NCI-H82 (cell line): Measurements from ENCODE around the gene ARMC5.
"Not testable (repeated sequence)": the region's sequence is repeated elsewhere in the genome, so short reads cannot be mapped to it uniquely, and the experiment has no call there.

Experiments used
- DNase-seq: peaks from one replicate; lab custom pipeline; 2025; lab: John Stamatoyannopoulos, UW

ARMC5 gene

DNA sequence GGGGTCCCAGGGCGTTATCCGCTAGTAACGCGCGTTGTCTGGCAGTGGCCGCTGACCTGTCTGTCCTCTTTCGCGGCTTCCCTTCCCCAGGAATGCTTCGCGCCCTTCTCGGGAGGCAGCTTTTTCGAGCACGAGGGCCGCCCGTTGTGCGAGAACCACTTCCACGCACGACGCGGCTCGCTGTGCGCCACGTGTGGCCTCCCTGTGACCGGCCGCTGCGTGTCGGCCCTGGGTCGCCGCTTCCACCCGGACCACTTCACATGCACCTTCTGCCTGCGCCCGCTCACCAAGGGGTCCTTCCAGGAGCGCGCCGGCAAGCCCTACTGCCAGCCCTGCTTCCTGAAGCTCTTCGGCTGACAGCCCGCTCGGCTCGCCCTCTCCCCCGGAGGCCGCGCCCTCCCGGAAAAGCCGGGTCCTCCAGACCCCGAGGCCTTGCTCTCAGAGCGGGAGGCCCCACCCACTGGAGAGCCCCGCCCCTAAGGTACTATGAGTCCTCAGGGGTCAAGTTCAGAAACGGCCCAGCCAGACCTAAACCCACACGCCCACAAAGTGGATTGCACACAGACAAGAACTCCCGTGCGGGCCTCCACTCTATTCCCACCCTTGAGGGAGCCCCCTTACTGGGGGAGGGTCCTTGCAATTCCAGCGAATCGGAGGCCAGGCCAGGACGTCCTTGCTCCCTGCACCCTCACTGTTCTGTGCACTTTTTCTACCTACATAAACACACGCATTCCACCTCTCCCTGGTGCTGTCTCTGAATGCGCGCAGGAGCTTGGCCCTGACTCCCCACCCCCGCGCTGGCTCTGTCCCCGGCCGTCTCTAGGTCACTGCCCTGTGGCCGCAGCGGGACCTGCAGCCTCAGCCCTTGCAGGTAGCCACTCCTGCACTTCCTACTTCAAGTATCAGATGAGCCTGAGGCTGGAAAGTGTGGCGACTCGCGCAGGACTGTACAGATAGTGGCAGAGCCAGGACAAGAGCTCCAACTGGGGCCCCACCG is 18.2 kb downstream of the ARMC5 start:
- DNase-seq, result no peak

DNA sequence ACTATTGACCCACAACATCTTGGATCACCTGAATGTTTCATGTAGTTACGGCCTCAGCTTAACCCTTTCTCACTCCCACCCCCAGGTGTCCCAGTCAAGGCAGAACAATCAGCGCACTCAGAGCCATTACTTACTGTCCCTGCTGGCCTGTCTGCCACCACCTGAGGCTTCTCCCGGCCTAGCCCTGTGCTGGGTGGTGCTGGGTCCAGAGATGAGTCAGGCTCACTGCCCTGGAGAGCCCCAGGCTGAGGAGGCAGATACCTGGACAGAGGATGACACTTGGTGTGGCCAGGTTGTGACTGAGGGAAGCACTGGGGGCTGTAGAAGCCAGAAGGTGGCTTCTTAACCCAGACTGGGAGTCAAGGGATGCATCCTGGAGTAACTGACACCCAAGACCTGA is 19.7 kb downstream of the ARMC5 start:
- no peak for DNase-seq

DNA sequence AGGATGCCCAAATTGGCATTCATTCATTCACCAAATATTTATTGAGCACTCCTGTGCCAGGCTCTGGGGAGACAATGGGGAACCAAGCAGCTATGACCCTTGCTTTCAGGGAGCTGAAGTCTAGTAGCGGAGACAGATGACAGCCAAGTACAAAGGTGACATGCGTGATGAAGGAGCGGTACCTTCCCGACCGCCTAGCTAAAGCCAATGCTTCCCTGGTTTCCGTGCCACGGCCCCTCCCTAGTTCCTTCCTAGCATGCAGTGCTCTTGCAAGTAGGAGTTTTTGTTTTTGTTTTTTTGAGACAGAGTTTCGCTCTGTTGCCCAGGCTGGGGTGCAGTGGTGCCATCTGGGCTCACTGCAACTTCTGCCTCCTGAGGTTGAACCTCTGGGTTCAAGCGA is 20.4 kb downstream of the ARMC5 start:
- DNase-seq, result no peak

DNA sequence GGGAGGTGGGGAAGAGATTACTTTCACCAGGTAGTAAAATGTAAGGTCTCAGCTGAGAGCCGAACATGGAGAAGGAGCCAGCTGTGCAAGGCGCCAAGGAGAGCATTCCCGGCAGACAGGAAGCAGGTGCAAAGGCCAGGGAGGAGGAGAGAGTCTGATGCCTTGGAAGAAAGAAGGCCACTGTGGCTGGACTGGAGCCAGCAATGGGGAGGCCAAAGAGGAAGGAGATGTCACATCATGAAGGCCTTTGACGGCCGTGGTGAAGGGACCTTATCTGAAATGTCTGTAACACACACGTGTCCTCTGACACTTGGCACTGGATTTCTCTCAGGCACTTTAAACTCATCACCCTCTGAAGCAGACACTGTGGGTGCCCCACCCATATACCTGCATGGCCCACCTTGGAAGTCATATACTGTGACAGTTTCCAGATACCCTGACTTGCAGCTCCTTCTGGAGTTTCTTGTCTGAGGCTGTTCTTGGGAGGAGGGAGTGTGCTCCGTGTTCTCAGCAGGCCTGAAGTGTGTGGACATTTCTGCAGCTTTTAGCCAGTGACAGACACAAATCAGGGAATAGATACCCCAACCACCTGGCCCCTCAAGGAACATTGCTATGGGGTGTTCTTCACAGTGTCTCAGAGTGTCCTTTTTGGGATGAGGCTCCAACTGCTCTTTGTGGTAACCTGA is 21.7 kb downstream of the ARMC5 start:
- DNase-seq, result no peak

DNA sequence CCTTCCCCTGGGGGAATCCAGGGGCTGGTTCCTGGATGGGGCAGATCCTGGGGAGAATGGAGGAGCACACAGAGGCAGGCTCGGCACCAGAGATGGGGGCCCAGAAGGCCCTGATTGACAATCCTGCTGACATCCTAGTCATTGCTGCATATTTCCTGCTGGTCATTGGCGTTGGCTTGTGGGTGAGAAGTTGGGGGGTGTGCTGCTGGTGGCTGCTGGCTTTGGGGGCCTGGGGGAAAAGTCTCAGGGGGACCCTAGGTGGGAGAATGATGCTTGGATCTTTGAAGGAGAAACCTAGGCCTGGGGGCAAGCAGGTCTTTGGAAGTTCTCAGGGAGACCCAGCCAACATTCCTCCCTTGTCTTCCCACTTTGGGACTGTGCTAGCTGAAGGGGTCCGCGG is 23.8 kb downstream of the ARMC5 start, which contains the start of gene SLC5A2:
Gene SLC5A2, plus strand, starts transcription at position 43 of the 400 bp plus-strand sequence. Its CDS starts 14 bp downstream, at position 57.
- no peak for DNase-seq

DNA sequence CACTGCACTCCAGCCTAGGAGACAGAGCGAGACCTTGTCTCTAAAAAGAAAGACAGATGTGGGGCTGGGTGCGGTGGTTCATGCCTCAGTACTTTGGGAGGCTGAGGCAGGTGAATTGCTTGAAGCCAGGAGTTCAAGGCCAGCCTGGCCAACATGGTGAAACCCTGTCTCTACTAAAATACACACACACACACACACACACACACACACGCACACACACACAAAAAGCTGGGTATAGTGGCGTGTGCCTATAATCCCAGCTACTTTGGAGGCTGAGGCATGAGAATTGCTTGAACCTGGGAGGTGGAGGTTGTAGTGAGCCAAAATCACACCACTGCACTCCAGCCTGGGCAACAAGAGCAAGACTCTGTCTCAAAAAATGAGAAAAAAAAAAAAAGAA is 24.7 kb downstream of the ARMC5 start:
- DNase-seq, result not testable (repeated sequence)

DNA sequence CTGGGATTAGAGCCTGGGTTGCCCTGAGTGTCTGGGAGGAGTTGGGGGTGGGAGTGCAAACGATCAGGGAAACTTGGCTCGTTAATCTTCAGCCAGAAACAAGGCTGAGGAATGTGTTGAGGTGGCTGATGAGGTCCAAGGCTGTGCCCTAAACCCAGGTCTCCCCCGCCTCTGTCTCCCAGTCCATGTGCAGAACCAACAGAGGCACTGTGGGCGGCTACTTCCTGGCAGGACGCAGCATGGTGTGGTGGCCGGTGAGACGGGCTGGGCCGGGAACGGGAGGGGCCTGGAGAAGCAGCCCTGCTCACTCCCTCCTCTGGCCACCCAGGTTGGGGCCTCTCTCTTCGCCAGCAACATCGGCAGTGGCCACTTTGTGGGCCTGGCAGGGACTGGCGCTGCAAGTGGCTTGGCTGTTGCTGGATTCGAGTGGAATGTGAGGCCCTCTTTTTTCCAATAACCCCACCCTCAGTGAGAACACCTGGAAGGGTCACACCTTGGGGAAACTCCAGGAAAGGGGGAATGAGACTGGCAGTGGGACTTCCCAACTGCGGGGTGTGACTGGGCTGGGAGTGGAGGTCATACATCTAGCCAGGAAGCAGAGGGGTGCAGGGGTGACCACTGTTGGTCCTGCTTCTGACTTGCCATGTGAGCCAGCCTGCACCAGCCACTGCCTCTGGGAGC is 25.3 kb downstream of the ARMC5 start:
- no peak for DNase-seq

DNA sequence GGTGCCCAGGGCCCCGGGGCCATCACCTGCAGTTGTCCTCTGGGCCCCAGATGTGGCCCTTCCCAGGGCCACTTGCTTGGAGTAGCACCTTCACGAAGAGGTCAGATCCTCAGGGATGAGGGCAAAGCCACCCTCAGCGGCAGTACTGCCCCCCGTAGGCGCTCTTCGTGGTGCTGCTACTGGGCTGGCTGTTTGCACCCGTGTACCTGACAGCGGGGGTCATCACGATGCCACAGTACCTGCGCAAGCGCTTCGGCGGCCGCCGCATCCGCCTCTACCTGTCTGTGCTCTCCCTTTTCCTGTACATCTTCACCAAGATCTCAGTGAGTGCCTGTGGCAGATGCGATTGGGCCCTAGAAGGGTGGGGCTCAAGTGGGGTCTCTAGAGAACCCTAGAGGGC is 26.3 kb downstream of the ARMC5 start:
- DNase-seq, result no peak

DNA sequence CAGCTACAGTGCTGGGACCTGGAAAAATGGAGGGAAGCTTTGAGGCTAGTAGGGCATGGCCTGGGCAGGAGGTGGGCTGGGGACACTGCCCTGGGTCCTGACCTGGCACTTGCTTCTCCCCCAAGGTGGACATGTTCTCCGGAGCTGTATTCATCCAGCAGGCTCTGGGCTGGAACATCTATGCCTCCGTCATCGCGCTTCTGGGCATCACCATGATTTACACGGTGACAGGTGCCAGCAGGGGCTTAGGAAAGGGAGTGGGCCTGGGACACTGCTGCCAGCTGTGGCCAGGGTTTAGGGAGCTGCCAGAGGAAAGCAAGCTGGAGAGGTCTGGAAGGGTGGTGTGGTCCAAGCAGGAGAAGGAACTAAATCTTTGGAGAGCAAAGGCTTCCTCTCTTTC is 26.7 kb downstream of the ARMC5 start:
- DNase-seq, result no peak

DNA sequence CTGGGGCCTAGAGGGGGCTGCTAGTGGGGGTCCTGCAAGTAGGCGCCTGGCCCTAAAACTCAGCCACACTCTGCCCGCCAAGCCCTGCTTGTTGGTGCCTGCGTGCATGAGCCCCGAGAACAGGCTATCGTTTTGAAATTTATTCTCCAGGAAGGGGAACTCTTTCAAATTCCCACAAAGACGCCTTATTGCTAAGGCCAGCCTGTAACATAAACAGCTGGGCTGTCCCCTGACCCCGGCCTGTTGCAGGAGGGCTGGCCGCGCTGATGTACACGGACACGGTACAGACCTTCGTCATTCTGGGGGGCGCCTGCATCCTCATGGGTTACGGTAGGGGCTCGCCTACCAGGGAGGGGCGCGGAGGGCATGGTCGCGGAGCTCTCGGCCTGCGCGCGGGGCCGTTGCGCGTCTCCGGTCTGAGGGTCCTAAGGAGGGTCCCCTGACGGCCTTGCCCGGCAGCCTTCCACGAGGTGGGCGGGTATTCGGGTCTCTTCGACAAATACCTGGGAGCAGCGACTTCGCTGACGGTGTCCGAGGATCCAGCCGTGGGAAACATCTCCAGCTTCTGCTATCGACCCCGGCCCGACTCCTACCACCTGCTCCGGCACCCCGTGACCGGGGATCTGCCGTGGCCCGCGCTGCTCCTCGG is 27.9 kb downstream of the ARMC5 start:
- DNase-seq, result no peak

DNA sequence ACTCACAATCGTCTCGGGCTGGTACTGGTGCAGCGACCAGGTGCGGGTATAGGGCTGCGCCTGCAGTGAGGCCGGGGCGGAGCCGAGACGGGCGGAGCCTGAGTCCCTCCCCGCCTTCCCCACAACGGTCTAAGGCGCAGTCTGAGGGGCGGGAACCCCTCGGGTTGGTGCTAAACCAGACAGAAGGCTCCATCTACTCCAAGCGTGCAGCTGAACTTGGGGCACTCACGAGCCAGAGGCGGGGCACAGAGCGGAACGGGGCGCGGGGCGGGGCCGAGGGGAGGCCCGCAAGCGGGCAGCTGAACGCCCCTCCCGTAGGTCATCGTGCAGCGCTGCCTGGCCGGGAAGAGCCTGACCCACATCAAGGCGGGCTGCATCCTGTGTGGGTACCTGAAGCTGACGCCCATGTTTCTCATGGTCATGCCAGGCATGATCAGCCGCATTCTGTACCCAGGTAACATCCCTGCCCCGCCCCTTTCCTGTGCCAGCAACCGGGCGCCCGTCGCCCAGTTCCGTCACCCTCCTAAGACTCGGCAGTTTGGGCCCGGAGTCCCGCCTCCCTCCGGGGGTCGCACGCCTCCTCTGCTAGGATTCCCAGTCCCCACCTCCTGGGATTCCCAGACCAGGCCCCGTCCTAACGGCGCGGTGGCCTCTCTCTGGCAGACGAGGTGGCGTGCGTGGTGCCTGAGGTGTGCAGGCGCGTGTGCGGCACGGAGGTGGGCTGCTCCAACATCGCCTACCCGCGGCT is 28.6 kb downstream of the ARMC5 start:
- DNase-seq, result peak; percentile 69

DNA sequence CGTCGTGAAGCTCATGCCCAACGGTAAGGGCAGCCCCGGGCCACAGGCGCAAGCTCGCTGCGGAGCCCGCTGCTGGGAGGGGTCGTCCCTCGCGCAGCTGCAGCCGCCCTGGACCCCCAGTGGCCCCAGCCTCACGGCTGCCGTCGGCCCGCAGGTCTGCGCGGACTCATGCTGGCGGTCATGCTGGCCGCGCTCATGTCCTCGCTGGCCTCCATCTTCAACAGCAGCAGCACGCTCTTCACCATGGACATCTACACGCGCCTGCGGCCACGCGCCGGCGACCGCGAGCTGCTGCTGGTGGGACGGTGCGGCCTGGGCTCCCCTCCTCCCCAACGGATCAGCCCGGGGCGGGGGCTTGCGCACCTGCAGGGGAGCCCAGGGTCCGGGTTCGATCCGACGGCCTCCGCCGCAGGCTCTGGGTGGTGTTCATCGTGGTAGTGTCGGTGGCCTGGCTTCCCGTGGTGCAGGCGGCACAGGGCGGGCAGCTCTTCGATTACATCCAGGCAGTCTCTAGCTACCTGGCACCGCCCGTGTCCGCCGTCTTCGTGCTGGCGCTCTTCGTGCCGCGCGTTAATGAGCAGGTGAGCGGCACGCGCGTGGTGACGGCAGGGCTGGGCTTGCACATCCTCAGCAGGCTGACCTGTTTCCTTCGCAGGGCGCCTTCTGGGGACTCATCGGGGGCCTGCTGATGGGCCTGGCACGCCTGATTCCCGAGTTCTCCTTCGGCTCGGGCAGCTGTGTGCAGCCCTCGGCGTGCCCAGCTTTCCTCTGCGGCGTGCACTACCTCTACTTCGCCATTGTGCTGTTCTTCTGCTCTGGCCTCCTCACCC is 29.4 kb downstream of the ARMC5 start:
- DNase-seq, result no peak

DNA sequence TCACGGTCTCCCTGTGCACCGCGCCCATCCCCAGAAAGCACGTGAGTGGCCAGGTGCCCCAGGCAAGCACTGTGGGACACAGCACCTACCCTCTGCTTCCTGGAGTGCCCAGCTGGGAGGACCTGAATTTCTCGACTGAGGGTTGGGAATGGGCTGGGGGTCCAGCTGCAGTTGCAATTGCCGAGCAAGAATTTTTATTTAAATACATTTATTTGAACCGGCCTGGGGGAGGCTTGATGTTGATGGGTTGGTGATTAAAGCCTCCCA is 29.9 kb downstream of the ARMC5 start:
- no peak for DNase-seq

DNA sequence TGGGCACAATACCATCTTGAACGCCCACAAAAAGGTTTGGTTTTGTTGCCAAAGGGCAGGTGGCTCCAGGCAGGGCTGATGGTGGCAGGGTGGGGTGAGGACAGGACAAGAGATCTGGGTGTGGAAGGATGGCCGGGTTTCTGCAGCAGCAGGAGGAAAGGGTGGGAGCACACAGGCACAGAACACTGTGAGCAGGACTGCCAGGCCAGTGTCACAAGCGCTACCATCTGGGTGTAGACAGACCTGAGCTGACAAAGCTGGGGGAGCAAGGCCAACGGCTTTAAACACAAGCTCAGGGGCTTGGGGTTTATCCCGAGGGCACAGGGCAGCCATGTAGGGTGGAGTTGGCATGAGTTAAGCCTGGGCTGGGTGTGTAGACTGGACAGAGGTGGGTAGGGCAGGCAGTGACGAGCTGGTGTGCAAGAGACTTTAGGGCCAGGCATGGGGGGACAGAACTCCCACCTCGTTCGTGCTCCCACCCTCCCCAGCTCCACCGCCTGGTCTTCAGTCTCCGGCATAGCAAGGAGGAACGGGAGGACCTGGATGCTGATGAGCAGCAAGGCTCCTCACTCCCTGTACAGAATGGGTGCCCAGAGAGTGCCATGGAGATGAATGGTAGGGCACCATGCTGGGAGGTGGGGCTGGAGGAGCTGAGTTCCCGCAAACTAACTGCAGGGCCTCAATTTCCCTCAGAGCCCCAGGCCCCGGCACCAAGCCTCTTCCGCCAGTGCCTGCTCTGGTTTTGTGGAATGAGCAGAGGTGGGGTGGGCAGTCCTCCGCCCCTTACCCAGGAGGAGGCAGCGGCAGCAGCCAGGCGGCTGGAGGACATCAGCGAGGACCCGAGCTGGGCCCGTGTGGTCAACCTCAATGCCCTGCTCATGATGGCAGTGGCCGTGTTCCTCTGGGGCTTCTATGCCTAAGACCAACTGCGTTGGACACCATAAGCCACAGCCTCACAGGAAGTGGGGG is 30.6 kb downstream of the ARMC5 start:
- DNase-seq, result no peak

DNA sequence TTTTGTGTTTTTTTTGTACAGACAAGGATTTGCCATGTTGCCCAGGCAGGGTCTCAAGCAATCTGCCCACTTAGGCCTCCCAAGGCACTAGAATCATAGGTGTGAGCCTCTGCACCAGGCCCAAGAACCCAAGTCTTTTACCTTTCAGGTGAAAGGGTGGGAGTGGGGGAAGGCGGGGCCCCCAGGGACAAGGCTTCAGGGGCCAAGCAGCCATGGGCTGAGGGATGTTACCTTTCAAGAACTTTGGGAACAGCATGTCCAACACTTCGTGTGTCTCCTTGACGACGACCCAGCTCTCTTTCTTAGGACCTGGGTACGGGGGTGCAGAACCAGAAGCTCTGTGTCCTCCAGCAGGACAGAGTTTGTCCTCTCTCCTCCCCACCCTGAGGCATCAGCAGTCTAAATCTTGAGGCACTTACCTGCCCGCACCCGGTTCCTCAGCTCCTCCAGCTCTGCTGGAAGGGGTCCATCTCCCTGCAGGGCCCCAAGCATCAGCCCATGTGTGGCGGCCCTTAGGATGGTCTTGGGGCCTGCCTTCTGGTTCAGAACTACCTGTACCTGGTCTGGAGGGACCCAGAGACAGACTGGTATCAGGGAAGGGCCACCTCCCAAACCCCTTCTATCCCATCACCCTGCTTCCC is 32.6 kb downstream of the ARMC5 start:
- DNase-seq, result no peak

DNA sequence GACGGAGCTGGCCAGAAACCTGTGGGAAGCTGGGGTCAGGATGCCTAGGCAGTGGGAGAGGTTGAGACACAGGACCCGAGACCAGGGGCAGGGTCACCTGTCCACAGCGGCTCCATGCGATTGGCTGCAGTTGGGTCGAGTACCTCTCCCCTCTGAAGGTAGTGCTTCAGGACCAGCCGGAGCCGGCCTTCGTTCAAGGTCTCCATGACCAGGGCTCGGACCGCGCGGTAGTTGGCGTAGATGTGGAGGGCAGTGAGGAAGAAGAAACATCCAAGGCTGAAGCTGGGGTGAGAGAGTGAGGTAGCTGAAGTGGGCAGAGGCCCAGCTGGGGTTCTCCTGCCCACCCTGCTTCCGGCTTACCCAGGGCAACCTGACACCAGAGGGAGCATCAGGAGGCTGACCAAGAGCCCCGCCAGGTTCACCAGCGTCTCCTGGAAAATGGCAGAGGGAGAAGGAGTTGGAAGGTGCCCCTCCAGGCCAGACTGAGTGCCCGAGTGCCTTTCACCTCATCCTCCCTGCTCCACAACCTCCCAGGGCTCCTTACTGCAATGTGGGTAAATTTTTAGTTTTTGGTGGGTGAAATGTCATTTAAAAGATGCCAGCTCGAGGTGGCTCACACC is 34.3 kb downstream of the ARMC5 start:
- no peak for DNase-seq

DNA sequence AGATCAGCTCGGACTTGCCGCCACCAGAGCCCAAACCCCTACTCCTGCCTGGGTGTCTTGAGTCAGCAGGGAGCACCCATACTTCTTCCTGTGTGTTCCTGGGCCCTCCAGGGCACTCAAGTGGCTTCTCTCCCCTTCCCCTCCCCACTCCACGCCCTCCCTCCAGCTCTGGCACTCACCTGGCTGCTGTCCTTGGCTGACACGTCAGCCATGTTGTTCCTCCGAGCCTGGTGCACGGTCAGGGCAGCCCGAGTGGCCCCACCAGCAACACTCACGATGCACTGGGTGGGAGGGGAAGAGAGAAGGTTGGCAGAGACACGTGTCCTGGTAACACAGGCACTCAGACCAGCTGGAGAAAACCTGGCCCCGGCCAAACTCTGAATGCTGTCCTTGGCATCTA is 37.4 kb downstream of the ARMC5 start:
- DNase-seq, result no peak

DNA sequence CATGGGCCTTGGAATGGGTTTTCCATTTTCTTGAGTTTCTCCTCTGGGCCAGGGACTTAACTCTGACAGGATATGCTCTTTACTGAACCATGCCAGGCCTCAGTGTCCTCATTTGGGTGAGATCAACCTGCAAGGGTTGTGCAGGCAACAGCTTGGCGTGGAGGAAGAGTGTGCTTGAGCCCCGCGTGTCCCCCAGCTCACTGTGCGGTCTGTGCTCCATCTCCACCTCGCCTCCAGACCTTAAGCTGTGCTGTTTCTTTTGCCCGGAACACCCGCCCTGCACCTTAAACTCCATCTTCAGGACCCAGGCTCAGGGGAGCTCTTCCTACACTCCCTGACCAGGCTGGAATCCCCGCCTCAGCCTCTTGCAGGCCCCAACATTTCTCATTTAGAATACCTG is 39.2 kb downstream of the ARMC5 start:
- no peak for DNase-seq

DNA sequence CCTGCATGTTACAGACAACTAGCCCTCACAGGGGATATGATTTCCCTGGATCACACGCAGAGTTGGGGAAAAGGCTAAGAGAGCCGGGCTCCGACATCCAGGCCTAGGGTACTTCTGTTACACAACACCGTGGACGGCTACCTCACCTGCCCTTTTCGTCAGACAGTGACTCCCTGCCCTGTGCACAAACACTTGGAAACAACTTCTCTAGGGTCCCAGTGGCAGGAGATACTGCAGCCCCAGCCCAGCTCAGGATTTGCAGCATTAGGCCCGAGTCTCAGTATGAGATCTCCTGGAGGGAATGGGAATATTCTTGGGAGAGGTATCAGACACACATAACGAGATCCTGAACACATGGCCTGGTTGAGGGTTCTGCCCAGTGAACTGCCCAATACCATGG is 40.6 kb downstream of the ARMC5 start:
- DNase-seq, result no peak
